GM23338 (cell line): Measurements from ENCODE around the gene RSPRY1.

Experiments used
- CTCF ChIP-seq, 2 experiments: fragments of 200-600 bp in 1 of 2; sonication (generic) in 1 of 2; conservative IDR thresholded peaks; 2 replicates each; pipeline versions ENCODE4 v1.5.1 to v1.6.1; 2016 to 2017; ENCODE audit warnings: antibody characterized with exemption in 2 of 2, low read depth in 2 of 2, mild to moderate bottlenecking in 2 of 2, moderate library complexity in 1 of 2
- STAT1 ChIP-seq: IDR thresholded peaks from one replicate; pipeline ENCODE4 v1.6.1; 2016; ENCODE audit warnings: antibody characterized with exemption; ENCODE audit not compliant: unreplicated experiment

- TF ChIP-seq CTCF (conservative IDR thresholded peaks at IDR 0.05; ENCODE audit: low read depth in 2 of 2), result no peak
- no peak for TF ChIP-seq STAT1
Measured at GRCh38 chr16:57264950-57265371, 78.8 kb downstream of the RSPRY1 start.
